Measurements from ENCODE around the gene ZBTB32.

The ZBTB32 gene

DNA sequence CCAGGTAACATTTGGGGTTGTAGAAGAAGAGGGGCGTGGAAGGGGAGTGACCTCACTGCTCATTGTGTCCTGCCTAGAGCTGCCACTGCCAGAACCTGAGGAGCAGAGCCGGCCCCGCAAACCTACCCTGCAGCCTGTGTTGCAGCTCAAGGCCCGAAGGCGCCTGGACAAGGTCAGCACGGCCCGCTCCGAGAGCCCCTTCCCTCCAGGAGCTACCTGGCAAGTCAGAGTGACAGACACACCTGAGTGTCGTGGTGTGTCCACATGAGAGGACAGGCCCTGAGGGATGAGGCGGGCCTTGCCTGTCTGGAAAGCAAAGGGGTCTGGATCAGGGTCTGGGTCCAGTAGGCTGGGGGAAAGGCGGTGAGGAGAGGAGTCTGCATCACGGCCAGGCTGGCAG lies 20.2 kb downstream of the ZBTB32 start:
- peaks cover 27% of the 10 kb centered on the region for H3K36me3 ChIP-seq (ENCODE audit: control insufficient read depth, insufficient read depth, low read length)

DNA sequence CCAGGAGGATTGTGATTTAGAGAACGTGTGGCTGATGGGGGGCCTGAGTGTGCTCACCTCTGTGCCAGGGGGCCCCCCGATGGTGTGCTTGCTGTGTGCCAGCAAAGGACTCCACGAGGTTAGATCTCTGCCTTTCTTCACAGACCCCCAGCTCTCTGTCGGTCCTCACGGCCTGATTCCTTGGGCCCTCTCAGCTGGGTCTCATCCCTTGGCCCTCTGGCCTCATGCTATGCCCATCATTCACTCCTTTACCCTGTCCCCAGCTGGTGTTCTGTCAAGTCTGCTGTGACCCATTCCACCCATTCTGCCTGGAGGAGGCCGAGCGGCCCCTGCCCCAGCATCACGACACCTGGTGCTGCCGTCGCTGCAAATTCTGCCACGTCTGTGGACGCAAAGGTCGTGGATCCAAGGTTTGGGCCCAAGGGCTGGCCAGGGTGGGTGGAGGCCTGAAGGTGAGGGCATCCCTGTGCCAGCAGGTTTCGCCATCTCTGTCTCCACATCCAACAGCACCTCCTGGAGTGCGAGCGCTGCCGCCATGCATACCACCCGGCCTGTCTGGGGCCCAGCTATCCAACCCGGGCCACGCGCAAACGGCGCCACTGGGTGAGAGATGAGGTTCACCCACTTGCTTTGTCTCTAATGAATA lies 21.0 kb downstream of the ZBTB32 start:
- Histone ChIP-seq H3K79me1 (ENCODE audit: low read length) (peaks cover 1% of the 10 kb centered on the region), H3K18ac (ENCODE audit: low read length) (no peak overlapping the region), H3K23ac (ENCODE audit: low read length) (no peak overlapping the region), H2BK120ac (ENCODE audit: low read depth, low read length) (no peak overlapping the region), H3K9ac (ENCODE audit: low read length) (no peak overlapping the region), H3K4me3 (ENCODE audit: low read length) (no peak overlapping the region), H3K4me1 (ENCODE audit: control insufficient read depth, low read depth, low read length) (no peaks in the 10 kb centered on the region), H3K27me3 (ENCODE audit: insufficient read depth, low read length, poor library complexity) (no peaks in the 10 kb centered on the region), H2BK15ac (replicated peaks; ENCODE audit: low read depth) (no peak overlapping the region), H3K56ac (ENCODE audit: low read length) (no peak overlapping the region), H3K79me2 (ENCODE audit: control insufficient read depth, insufficient read depth, low read length) (no peaks in the 10 kb centered on the region), H2AK5ac (ENCODE audit: low read length) (no peak overlapping the region), H3K27ac (ENCODE audit: low read depth, low read length) (no peak overlapping the region), H3K4ac (ENCODE audit: low read depth, low read length) (no peak overlapping the region), H3K4me2 (ENCODE audit: low read length) (no peak overlapping the region), H2BK5ac (ENCODE audit: low read length) (no peak overlapping the region), H3K36me3 (ENCODE audit: control insufficient read depth, insufficient read depth, low read length) (peaks cover 30% of the 10 kb centered on the region), H4K5ac (ENCODE audit: low read length) (no peak overlapping the region), H4K8ac (ENCODE audit: low read depth, low read length) (no peak overlapping the region)
- WGBS (ENCODE audit: extremely low coverage, insufficient coverage, low lambda C conversion rate): no CpG with 5 or more reads among the region's 23 CpGs
- DNase-seq: no peak

More for the DNA sequence above, 20.2 kb downstream of the ZBTB32 start:
- Histone ChIP-seq H3K27me3 (ENCODE audit: insufficient read depth, low read length, poor library complexity) (no peaks in the 10 kb centered on the region), H3K27ac (ENCODE audit: low read depth, low read length) (no peak overlapping the region), H4K8ac (ENCODE audit: low read depth, low read length) (no peak overlapping the region), H3K4ac (ENCODE audit: low read depth, low read length) (no peak overlapping the region), H3K4me1 (ENCODE audit: control insufficient read depth, low read depth, low read length) (no peaks in the 10 kb centered on the region), H4K5ac (ENCODE audit: low read length) (no peak overlapping the region), H2AK5ac (ENCODE audit: low read length) (no peak overlapping the region), H3K79me1 (ENCODE audit: low read length) (peaks cover 3% of the 10 kb centered on the region), H3K18ac (ENCODE audit: low read length) (no peak overlapping the region), H3K56ac (ENCODE audit: low read length) (no peak overlapping the region), H2BK120ac (ENCODE audit: low read depth, low read length) (no peak overlapping the region), H2BK5ac (ENCODE audit: low read length) (no peak overlapping the region), H3K9ac (ENCODE audit: low read length) (no peak overlapping the region), H2BK15ac (replicated peaks; ENCODE audit: low read depth) (no peak overlapping the region), H3K23ac (ENCODE audit: low read length) (no peak overlapping the region), H3K79me2 (ENCODE audit: control insufficient read depth, insufficient read depth, low read length) (no peaks in the 10 kb centered on the region), H3K4me3 (ENCODE audit: low read length) (no peak overlapping the region), H3K4me2 (ENCODE audit: low read length) (no peak overlapping the region)
- DNase-seq: no peak
- no CpG with 5 or more reads among the region's 12 CpGs for WGBS (ENCODE audit: extremely low coverage, insufficient coverage, low lambda C conversion rate)

DNA sequence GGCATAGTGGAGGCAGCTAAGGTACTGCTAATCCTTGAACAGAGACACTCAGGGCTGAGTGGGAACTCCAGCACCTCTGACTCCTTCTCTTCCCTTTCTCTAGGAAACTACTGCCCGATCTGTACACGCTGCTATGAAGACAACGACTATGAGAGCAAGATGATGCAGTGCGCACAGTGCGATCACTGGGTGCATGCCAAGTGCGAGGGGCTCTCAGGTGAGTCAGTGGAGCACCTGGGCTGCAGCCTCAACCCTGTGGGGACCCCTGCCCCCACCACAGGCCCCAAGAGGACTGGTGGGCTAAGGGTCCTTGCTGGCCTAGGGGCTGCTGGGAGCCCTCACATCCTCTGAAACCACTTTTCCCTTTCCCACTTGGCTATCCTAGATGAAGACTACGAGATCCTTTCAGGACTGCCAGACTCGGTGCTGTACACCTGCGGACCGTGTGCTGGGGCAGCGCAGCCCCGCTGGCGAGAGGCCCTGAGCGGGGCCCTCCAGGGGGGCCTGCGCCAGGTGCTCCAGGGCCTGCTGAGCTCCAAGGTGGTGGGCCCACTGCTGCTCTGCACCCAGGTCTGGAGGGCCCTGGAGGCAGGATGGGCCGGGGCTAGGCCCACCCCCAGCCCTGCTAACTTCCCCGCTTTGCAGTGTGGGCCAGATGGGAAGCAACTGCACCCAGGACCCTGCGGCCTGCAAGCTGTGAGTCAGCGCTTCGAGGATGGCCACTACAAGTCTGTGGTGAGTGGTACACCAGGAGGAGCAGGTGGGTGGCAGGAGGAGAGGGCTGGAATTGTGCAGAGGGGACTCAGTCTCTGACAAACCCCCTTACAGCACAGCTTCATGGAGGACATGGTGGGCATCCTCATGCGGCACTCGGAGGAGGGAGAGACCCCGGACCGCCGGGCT lies 22.9 kb downstream of the ZBTB32 start:
- no peaks in the 10 kb centered on the region for H3K79me2 ChIP-seq (ENCODE audit: control insufficient read depth, insufficient read depth, low read length)
- H3K4ac ChIP-seq (ENCODE audit: low read depth, low read length): no peak overlapping the region
- no peak overlapping the region for H2AK5ac ChIP-seq (ENCODE audit: low read length)
- H4K5ac ChIP-seq (ENCODE audit: low read length): no peak overlapping the region
- no peak overlapping the region for H3K56ac ChIP-seq (ENCODE audit: low read length)
- H2BK120ac ChIP-seq (ENCODE audit: low read depth, low read length): no peak overlapping the region
- H3K9ac ChIP-seq (ENCODE audit: low read length): no peak overlapping the region
- no peak overlapping the region for H3K4me3 ChIP-seq (ENCODE audit: low read length)
- H2BK5ac ChIP-seq (ENCODE audit: low read length): no peak overlapping the region
- H3K27me3 ChIP-seq (ENCODE audit: insufficient read depth, low read length, poor library complexity): no peaks in the 10 kb centered on the region
- no peaks in the 10 kb centered on the region for H3K4me1 ChIP-seq (ENCODE audit: control insufficient read depth, low read depth, low read length)
- DNase-seq: no peak
- peaks cover 31% of the 10 kb centered on the region for H3K36me3 ChIP-seq (ENCODE audit: control insufficient read depth, insufficient read depth, low read length)
- H3K27ac ChIP-seq (ENCODE audit: low read depth, low read length): no peak overlapping the region
- H3K18ac ChIP-seq (ENCODE audit: low read length): no peak overlapping the region
- H3K79me1 ChIP-seq (ENCODE audit: low read length): no peaks in the 10 kb centered on the region
- no CpG with 5 or more reads among the region's 25 CpGs for WGBS (ENCODE audit: extremely low coverage, insufficient coverage, low lambda C conversion rate)
- no peak overlapping the region for H2BK15ac ChIP-seq (replicated peaks; ENCODE audit: low read depth)
- H3K4me2 ChIP-seq (ENCODE audit: low read length): no peak overlapping the region
- no peak overlapping the region for H4K8ac ChIP-seq (ENCODE audit: low read depth, low read length)
- no peak overlapping the region for H3K23ac ChIP-seq (ENCODE audit: low read length)

DNA sequence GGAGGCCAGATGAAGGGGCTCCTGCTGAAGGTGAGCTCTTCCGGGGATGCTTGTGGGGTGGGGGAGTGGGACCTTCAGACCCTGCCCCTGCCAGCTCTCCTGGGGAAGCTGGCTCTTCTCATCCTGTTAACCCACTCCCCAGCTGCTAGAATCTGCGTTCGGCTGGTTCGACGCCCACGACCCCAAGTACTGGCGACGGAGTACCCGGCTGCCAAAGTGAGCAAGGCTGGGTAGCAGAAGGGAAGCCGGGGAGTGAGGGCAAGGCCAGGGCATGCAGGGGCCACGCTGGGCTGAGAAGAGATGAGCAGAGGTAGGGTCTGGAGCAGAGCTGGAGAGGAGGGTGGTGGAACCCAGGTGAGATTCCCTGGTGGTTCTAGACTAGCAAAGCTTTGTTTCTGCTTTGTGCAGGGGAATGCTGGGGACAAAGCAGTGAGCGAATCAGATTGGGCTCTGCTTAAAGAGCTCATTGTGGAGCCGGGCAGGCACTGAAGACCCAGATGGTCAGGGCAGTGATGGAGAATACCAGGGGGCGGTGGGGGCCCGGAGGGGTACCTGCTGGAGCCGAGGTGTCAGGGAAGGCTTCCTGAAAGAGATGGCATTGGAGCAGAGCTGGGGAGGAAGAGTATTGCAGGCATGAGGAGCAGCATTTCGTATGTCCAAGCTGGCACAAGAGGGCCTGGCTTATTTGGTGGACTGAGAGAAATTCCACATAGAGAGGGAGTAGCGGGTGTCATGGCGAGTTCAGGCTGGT lies 23.8 kb downstream of the ZBTB32 start:
- no peak overlapping the region for H3K23ac ChIP-seq (ENCODE audit: low read length)
- no peak overlapping the region for H3K9ac ChIP-seq (ENCODE audit: low read length)
- no CpG with 5 or more reads among the region's 19 CpGs for WGBS (ENCODE audit: extremely low coverage, insufficient coverage, low lambda C conversion rate)
- no peak overlapping the region for H2BK120ac ChIP-seq (ENCODE audit: low read depth, low read length)
- no peak overlapping the region for H3K4me2 ChIP-seq (ENCODE audit: low read length)
- H3K27me3 ChIP-seq (ENCODE audit: insufficient read depth, low read length, poor library complexity): no peaks in the 10 kb centered on the region
- H2BK5ac ChIP-seq (ENCODE audit: low read length): no peak overlapping the region
- H3K36me3 ChIP-seq (ENCODE audit: control insufficient read depth, insufficient read depth, low read length): peaks cover 26% of the 10 kb centered on the region
- no peaks in the 10 kb centered on the region for H3K4me1 ChIP-seq (ENCODE audit: control insufficient read depth, low read depth, low read length)
- H4K5ac ChIP-seq (ENCODE audit: low read length): no peak overlapping the region
- no peak overlapping the region for H3K4ac ChIP-seq (ENCODE audit: low read depth, low read length)
- H3K18ac ChIP-seq (ENCODE audit: low read length): no peak overlapping the region
- H3K79me2 ChIP-seq (ENCODE audit: control insufficient read depth, insufficient read depth, low read length): no peaks in the 10 kb centered on the region
- no peak overlapping the region for H2AK5ac ChIP-seq (ENCODE audit: low read length)
- no peak overlapping the region for H2BK15ac ChIP-seq (replicated peaks; ENCODE audit: low read depth)
- DNase-seq: no peak
- H4K8ac ChIP-seq (ENCODE audit: low read depth, low read length): no peak overlapping the region
- no peak overlapping the region for H3K27ac ChIP-seq (ENCODE audit: low read depth, low read length)
- H3K56ac ChIP-seq (ENCODE audit: low read length): no peak overlapping the region
- no peak overlapping the region for H3K4me3 ChIP-seq (ENCODE audit: low read length)
- H3K79me1 ChIP-seq (ENCODE audit: low read length): no peaks in the 10 kb centered on the region

DNA sequence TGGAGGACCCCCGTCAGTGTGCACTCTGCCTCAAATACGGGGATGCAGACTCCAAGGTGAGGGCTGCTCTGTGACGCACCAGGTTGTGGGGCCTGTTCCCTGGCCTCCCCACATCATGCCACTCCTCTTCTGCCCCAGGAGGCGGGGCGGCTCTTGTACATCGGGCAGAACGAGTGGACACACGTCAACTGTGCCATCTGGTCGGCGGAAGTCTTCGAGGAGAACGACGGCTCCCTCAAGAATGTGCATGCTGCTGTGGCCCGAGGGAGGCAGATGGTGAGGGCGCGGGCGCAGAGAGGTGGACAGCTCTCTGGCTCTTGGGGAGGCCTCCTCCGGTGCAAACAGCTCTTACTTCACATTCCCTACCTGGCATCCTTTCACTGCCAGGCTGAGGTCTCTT lies 24.7 kb downstream of the ZBTB32 start:
- Histone ChIP-seq H3K4me1 (ENCODE audit: control insufficient read depth, low read depth, low read length) (no peaks in the 10 kb centered on the region), H3K27ac (ENCODE audit: low read depth, low read length) (no peak overlapping the region), H3K79me1 (ENCODE audit: low read length) (no peaks in the 10 kb centered on the region), H3K27me3 (ENCODE audit: insufficient read depth, low read length, poor library complexity) (no peaks in the 10 kb centered on the region), H2BK5ac (ENCODE audit: low read length) (no peak overlapping the region), H4K5ac (ENCODE audit: low read length) (no peak overlapping the region), H3K23ac (ENCODE audit: low read length) (no peak overlapping the region), H2AK5ac (ENCODE audit: low read length) (no peak overlapping the region), H3K79me2 (ENCODE audit: control insufficient read depth, insufficient read depth, low read length) (no peaks in the 10 kb centered on the region), H3K4me3 (ENCODE audit: low read length) (no peak overlapping the region), H2BK120ac (ENCODE audit: low read depth, low read length) (no peak overlapping the region), H4K8ac (ENCODE audit: low read depth, low read length) (no peak overlapping the region), H3K9ac (ENCODE audit: low read length) (no peak overlapping the region), H3K56ac (ENCODE audit: low read length) (no peak overlapping the region), H3K4me2 (ENCODE audit: low read length) (no peak overlapping the region), H2BK15ac (replicated peaks; ENCODE audit: low read depth) (no peak overlapping the region), H3K4ac (ENCODE audit: low read depth, low read length) (no peak overlapping the region), H3K18ac (ENCODE audit: low read length) (no peak overlapping the region), H3K36me3 (ENCODE audit: control insufficient read depth, insufficient read depth, low read length) (peaks cover 26% of the 10 kb centered on the region)
- no CpG with 5 or more reads among the region's 18 CpGs for WGBS (ENCODE audit: extremely low coverage, insufficient coverage, low lambda C conversion rate)
- DNase-seq: no peak

Data from mesendoderm (in vitro differentiated cells).